Lung (tissue), 12 donors: ENCODE data around the gene TLE3. TPM values are rescaled to one million over a fixed set of nuclear protein-coding genes. Genes with fewer than 3 reads are reported as not detected.
A peak's percentile ranks its signal among the peaks of the same experiment; 100 is the strongest.

ENCODE experiments used
- ATAC-seq: fragments of 200-7000 bp; cut with Tn5 transposase; one replicate; pipeline ENCODE4 v1.9.1; 2020; ENCODE audit warnings: moderate number of reproducible peaks; ENCODE audit not compliant: insufficient read depth, low FRiP score
- DNase-seq, 3 donors: peaks; one replicate each; pipeline ENCODE4 v3.0.0-alpha.2; 2013 to 2017
- H3K27ac ChIP-seq, 2 donors: one replicate each; pipeline ENCODE4 v1.5.1; 2013; ENCODE audit warnings: mild to moderate bottlenecking in 2 of 2, moderate library complexity in 2 of 2, control low read depth in 1 of 2, inconsistent platforms in 1 of 2, low read depth in 1 of 2, low read length in 1 of 2
- H3K27me3 ChIP-seq, 3 donors: one replicate each; pipeline ENCODE4 v1.5.1; 2013; ENCODE audit warnings: low read length in 2 of 3; ENCODE audit not compliant: control insufficient read depth in 3 of 3, insufficient read depth in 3 of 3
- H3K36me3 ChIP-seq, 4 donors: one replicate each; pipeline ENCODE4 v1.5.1; 2013; ENCODE audit warnings: low read length in 4 of 4, mild to moderate bottlenecking in 1 of 4, moderate library complexity in 1 of 4; ENCODE audit not compliant: control insufficient read depth in 4 of 4, insufficient read depth in 4 of 4
- H3K4me1 ChIP-seq, 5 donors: one replicate each; pipeline ENCODE4 v1.5.1; 2013; ENCODE audit warnings: low read length in 5 of 5, mild to moderate bottlenecking in 2 of 5, moderate library complexity in 1 of 5; ENCODE audit not compliant: control insufficient read depth in 5 of 5, insufficient read depth in 5 of 5
- H3K4me3 ChIP-seq: one replicate; pipeline ENCODE4 v1.5.1; 2013; ENCODE audit warnings: mild to moderate bottlenecking, control low read depth, moderate library complexity
- H3K9ac ChIP-seq, 2 donors: one replicate each; pipeline ENCODE4 v1.5.1; 2013; ENCODE audit warnings: low read length in 2 of 2, control low read depth in 1 of 2; ENCODE audit not compliant: insufficient read depth in 1 of 2
- H3K9me3 ChIP-seq, 4 donors: one replicate each; pipeline ENCODE4 v1.5.1; 2013; ENCODE audit warnings: low read length in 3 of 4, mild to moderate bottlenecking in 1 of 4, moderate library complexity in 1 of 4; ENCODE audit not compliant: control insufficient read depth in 4 of 4, insufficient read depth in 3 of 4
- WGBS, 2 donors: extraction: QIAGEN DNeasy Blood & Tissue Kit; methylation state at CpG; one replicate each; pipeline ENCODE4 v1.1.7; 2013; 5-methylcytosine and 5-hydroxymethylcytosine counted together
- polyA plus RNA-seq, 2 donors: library from polyadenylated mRNA; stranded (reverse); fragments of 200-250 nt; gene quantifications; one replicate each; pipeline ENCODE4 v1.2.1, GENCODE V29; 2013
- total RNA-seq, 2 donors: library from RNA; depleted of rRNA in 1 of 2; stranded (reverse); fragments of >200 nt in 1 of 2; gene quantifications; one replicate each; pipeline ENCODE4 v1.2.1, GENCODE V29; 2014 to 2021
- TF ChIP-seq, protein P1 (sequence below): IDR thresholded peaks from 2 replicates; pipeline ENCODE4 v1.5.1; 2012; ENCODE audit warnings: mild to moderate bottlenecking; ENCODE audit errors: control extremely low read depth, extremely low read depth
- donor health status: control.
- donor health status: control.
- donor health status: Bipolar disorder and iron deficiency.
- donor health status: healthy.
- donor health status: DM: yes; HTN: yes; CAD: no.

TLE3 gene
- total and polyA plus RNA-seq, 4 donors = 22.7 to 77.3 (median 73.3) TPM

DNA sequence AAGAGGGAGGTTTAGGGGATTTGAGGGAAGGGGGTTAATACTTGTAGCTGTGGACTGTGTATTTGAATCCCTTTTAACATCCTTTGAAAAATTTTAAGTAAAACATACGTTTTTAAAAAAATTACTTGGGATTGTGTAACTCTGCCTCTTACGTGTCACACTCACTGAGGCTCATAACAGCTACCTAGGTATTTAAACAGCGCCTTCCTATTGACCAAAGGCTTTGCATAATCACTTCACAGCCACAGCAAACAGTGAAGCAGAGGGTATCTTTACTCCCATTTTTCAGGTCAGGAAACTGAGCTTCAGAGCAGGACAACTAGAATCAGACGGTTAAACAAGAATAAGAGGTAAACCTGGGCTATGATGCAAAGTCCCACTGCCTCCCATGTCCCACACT, 95.9 kb downstream of the TLE3 start:
- TF ChIP-seq, protein P1, sequence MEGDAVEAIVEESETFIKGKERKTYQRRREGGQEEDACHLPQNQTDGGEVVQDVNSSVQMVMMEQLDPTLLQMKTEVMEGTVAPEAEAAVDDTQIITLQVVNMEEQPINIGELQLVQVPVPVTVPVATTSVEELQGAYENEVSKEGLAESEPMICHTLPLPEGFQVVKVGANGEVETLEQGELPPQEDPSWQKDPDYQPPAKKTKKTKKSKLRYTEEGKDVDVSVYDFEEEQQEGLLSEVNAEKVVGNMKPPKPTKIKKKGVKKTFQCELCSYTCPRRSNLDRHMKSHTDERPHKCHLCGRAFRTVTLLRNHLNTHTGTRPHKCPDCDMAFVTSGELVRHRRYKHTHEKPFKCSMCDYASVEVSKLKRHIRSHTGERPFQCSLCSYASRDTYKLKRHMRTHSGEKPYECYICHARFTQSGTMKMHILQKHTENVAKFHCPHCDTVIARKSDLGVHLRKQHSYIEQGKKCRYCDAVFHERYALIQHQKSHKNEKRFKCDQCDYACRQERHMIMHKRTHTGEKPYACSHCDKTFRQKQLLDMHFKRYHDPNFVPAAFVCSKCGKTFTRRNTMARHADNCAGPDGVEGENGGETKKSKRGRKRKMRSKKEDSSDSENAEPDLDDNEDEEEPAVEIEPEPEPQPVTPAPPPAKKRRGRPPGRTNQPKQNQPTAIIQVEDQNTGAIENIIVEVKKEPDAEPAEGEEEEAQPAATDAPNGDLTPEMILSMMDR = no peak
- peaks cover 0 to 2% (median 0%) of the 10 kb centered on the region in 3 donors for H3K27me3 ChIP-seq
- no peak overlapping the region for H3K4me3 ChIP-seq
- no peak overlapping the region for H3K27ac ChIP-seq
- no peaks in the 10 kb centered on the region for H3K36me3 ChIP-seq
- H3K9me3 ChIP-seq = peaks cover 0 to 11% (median 4%) of the 10 kb centered on the region in 4 donors
- no peak for ATAC-seq
- H3K4me1 ChIP-seq = peaks cover 0 to 6% (median 0%) of the 10 kb centered on the region in 5 donors
- H3K9ac ChIP-seq = no peak overlapping the region
- DNase-seq = peak in 1 of 3 donors; percentile 37
- 60 to 65% methylated on average over 4 of the region's 4 CpGs for WGBS, 2 donors

DNA sequence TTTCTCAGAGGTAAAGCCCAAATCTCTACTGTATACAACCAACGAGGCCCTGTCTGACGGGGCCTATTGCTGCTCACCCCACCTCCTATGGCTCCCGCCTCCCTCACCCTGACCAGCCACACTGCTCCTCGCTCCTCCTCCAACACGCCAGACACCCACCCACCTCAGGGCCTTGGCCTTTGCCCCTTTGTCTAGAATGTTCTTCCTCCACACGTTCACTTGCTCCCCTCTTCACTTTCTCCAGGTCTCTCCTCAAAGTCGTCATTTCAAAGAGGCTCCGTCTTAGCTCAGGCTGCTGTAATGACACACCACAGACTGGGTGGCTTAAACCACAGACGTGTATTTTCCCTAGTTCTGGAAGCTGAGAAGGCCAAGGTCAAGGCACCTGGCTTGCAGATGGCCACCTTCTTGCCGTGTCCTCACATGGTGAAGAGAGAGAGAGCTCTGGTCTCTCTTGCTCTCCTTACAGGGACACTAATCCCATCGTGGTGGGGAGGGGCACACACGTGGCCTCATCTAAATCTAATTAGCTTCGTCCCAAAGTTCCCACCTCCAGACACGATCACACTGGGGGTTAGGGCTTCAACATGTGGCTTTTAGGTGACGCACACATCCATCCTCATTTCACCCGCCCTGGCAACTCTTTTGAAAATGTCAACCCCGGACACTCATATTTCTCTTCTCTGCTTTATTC, 98.2 kb downstream of the TLE3 start:
- Histone ChIP-seq H3K4me3 (no peak overlapping the region), H3K36me3 (no peaks in the 10 kb centered on the region), H3K4me1 (peaks cover 0 to 6% (median 0%) of the 10 kb centered on the region in 5 donors), H3K9me3 (peaks cover 0 to 14% (median 4%) of the 10 kb centered on the region in 4 donors), H3K9ac (no peak overlapping the region), H3K27me3 (peaks cover 0 to 2% (median 0%) of the 10 kb centered on the region in 3 donors), H3K27ac (no peak overlapping the region)
- no peak for ATAC-seq
- WGBS, 2 donors = 90 to 91% methylated on average over 17 of the region's 17 CpGs
- DNase-seq = no peak
- TF ChIP-seq, protein P1 = no peak

DNA sequence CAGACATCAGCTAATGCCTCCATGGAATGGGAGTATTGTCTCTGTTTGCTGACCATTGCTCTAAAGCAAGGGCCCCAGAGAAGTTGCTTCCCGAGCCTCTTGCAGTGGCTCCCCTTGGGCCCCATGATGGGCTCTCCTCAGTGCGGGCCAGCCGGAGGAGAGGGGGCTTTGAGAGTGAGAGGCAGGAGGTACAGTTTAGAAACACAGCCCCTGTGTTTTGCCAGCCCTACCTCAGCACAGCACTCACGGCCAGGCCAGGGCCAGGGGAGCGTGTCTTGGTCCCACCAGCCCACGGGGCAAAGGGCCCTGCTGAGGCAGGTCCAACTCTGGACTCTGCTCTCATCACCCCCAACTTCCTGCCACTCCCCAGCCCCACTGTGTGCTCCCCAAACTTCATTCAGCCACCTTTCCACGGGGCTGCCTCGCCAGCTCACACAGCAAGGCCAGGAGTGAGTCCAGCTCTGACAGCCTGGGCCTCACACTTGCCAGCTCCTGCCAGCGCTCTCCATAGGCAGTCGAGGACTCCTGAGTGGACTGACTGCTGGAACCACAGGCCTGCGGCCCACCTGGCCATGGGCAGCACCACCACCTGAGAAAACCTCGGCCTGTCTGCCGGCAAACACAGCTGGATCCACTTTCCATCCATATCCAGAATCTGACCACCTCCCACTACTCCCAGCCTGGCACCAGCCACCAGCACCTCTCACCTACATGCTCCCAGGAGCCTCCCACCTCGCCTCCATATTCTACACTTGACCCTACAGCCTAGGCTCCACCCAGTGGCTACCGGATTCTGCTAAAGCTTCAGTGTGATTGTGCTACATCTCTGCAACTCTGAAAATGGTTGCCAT, 99.0 kb downstream of the TLE3 start:
- Histone ChIP-seq H3K9ac (no peak overlapping the region), H3K27ac (no peak overlapping the region), H3K9me3 (peaks cover 0 to 14% (median 4%) of the 10 kb centered on the region in 4 donors), H3K4me3 (no peak overlapping the region), H3K4me1 (peaks cover 0 to 6% (median 0%) of the 10 kb centered on the region in 5 donors), H3K36me3 (no peaks in the 10 kb centered on the region), H3K27me3 (peaks cover 0 to 2% (median 0%) of the 10 kb centered on the region in 3 donors)
- WGBS, 2 donors = 87 to 95% methylated on average over 15 of the region's 15 CpGs
- DNase-seq (no peak), ATAC-seq (no peak)
- TF ChIP-seq, protein P1 = no peak
